Trophoblast cell (in vitro differentiated cells and primary cell): ENCODE measurements around the gene SRSF7.
"Not testable (repeated sequence)": the region's sequence is repeated elsewhere in the genome, so short reads cannot be mapped to it uniquely, and the experiment has no call there.

Source experiments
- DNase-seq, 2 donors: peaks; one replicate each; pipeline ENCODE4 v3.0.0-alpha.2; 2016
- H2AFZ ChIP-seq: 2 replicates; pipeline ENCODE4 v1.6.1; 2013; ENCODE audit warnings: low read length, moderate library complexity, mild to moderate bottlenecking; ENCODE audit not compliant: insufficient read depth, poor library complexity
- H2AK5ac ChIP-seq: 2 replicates; pipeline ENCODE4 v1.6.1; 2013; ENCODE audit warnings: mild to moderate bottlenecking, low read length
- H2BK120ac ChIP-seq: 2 replicates; pipeline ENCODE4 v1.6.1; 2013; ENCODE audit warnings: low read length, mild to moderate bottlenecking, moderate library complexity; ENCODE audit not compliant: insufficient read depth, poor library complexity
- H2BK12ac ChIP-seq: 2 replicates; pipeline ENCODE4 v1.6.1; 2013; ENCODE audit warnings: mild to moderate bottlenecking, low read length, moderate library complexity
- H2BK5ac ChIP-seq: 2 replicates; pipeline ENCODE4 v1.6.1; 2013; ENCODE audit warnings: low read length, low read depth, moderate library complexity, mild to moderate bottlenecking; ENCODE audit not compliant: poor library complexity
- H3K14ac ChIP-seq: 2 replicates; pipeline ENCODE4 v1.6.1; 2013; ENCODE audit warnings: mild to moderate bottlenecking, low read length
- H3K18ac ChIP-seq: 2 replicates; pipeline ENCODE4 v1.6.1; 2013; ENCODE audit warnings: mild to moderate bottlenecking, low read length
- H3K23ac ChIP-seq: 2 replicates; pipeline ENCODE4 v1.6.1; 2013; ENCODE audit warnings: low read length
- H3K27ac ChIP-seq: 2 replicates; pipeline ENCODE4 v1.5.1; 2013; ENCODE audit warnings: low read depth, mild to moderate bottlenecking, inconsistent platforms, low read length, moderate library complexity
- H3K27me3 ChIP-seq: 2 replicates; pipeline ENCODE4 v1.6.1; 2013; ENCODE audit warnings: inconsistent platforms, mild to moderate bottlenecking, low read length, moderate library complexity; ENCODE audit not compliant: insufficient read depth
- H3K36me3 ChIP-seq, 2 experiments: 1 replicate in 1 of 2; 2 replicates in 1 of 2; pipeline ENCODE4 v1.6.1; 2013; ENCODE audit warnings: low read length in 2 of 2, mild to moderate bottlenecking in 2 of 2, moderate library complexity in 1 of 2; ENCODE audit not compliant: insufficient read depth in 2 of 2, control insufficient read depth in 1 of 2
- H3K4ac ChIP-seq: 2 replicates; pipeline ENCODE4 v1.6.1; 2013; ENCODE audit warnings: low read depth, mild to moderate bottlenecking, low read length, moderate library complexity
- H3K4me1 ChIP-seq, 2 experiments: 1 replicate in 1 of 2; 2 replicates in 1 of 2; pipeline ENCODE4 v1.6.1; 2013; ENCODE audit warnings: low read length in 2 of 2, mild to moderate bottlenecking in 2 of 2, moderate library complexity in 1 of 2; ENCODE audit not compliant: insufficient read depth in 2 of 2, control insufficient read depth in 1 of 2
- H3K4me2 ChIP-seq: 2 replicates; pipeline ENCODE4 v1.6.1; 2013; ENCODE audit warnings: inconsistent platforms, mild to moderate bottlenecking, low read length, moderate library complexity
- H3K4me3 ChIP-seq: 2 replicates; pipeline ENCODE4 v1.5.1; 2013; ENCODE audit warnings: mild to moderate bottlenecking, low read depth, low read length, inconsistent platforms
- H3K79me1 ChIP-seq: one replicate; pipeline ENCODE4 v1.6.1; 2013; ENCODE audit warnings: low read length
- H3K79me2 ChIP-seq: 2 replicates; pipeline ENCODE4 v1.6.1; 2013; ENCODE audit warnings: low read length, mild to moderate bottlenecking; ENCODE audit not compliant: control insufficient read depth, insufficient read depth, poor library complexity
- H3K9ac ChIP-seq: 2 replicates; pipeline ENCODE4 v1.6.1; 2013; ENCODE audit warnings: mild to moderate bottlenecking, low read length
- H3K9me3 ChIP-seq: 2 replicates; pipeline ENCODE4 v1.6.1; 2013; ENCODE audit warnings: low read depth, mild to moderate bottlenecking, control low read depth, inconsistent platforms, low read length; ENCODE audit not compliant: insufficient read depth
- H4K12ac ChIP-seq: 2 replicates; pipeline ENCODE4 v1.6.1; 2013; ENCODE audit warnings: low read depth, mild to moderate bottlenecking, low read length, moderate library complexity
- H4K8ac ChIP-seq: 2 replicates; pipeline ENCODE4 v1.6.1; 2013; ENCODE audit warnings: low read depth, mild to moderate bottlenecking, low read length, moderate library complexity
- H4K91ac ChIP-seq: one replicate; pipeline ENCODE4 v1.6.1; 2013; ENCODE audit warnings: low read depth, mild to moderate bottlenecking, low read length, moderate library complexity
- WGBS: extraction: QIAGEN DNeasy Blood & Tissue Kit; methylation state at CpG from one replicate; pipeline ENCODE4 v1.1.7; 2013; ENCODE audit warnings: missing lambda C conversion rate; ENCODE audit not compliant: insufficient read length, insufficient coverage; ENCODE audit errors: extremely low coverage; 5-methylcytosine and 5-hydroxymethylcytosine counted together

Gene SRSF7

DNA sequence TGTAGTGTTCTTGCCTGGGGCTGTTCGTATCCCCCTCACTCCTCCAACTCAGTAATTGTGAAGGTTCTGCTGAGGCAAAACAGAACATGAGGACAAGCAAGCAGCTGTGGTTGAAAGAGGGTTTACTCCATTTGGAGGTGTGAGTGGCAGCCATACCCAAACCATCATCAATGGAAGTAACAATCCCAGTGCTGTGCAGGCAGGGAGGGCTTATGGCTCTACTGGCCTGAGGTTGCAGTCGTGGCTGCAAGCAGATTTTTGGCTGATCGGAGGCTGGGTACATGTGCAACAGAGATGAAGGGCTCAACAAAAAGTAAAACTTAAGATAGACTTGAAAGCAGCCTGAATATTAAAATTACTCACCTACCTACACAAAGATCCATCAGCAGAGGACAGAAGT lies 13.2 kb downstream of the SRSF7 start:
- no peak overlapping the region for H3K9ac ChIP-seq
- H3K4me2 ChIP-seq, result no peak overlapping the region
- no peak overlapping the region for H3K27ac ChIP-seq
- H3K4ac ChIP-seq, result no peak overlapping the region
- no peak overlapping the region for H3K14ac ChIP-seq
- no CpG with 5 or more reads among the region's 3 CpGs for WGBS
- peaks cover 2 to 3% of the 10 kb centered on the region in 2 experiments for H3K4me1 ChIP-seq
- no peak for DNase-seq
- H3K36me3 ChIP-seq, result peaks cover 7 to 8% of the 10 kb centered on the region in 2 experiments
- no peaks in the 10 kb centered on the region for H3K27me3 ChIP-seq
- no peak overlapping the region for H2BK12ac ChIP-seq
- no peak overlapping the region for H3K4me3 ChIP-seq
- no peaks in the 10 kb centered on the region for H3K79me2 ChIP-seq
- no peak overlapping the region for H2AFZ ChIP-seq
- H2AK5ac ChIP-seq, result no peak overlapping the region
- H2BK120ac ChIP-seq, result no peak overlapping the region
- H4K91ac ChIP-seq, result no peak overlapping the region
- H3K23ac ChIP-seq, result no peak overlapping the region
- no peaks in the 10 kb centered on the region for H3K9me3 ChIP-seq
- H4K8ac ChIP-seq, result no peak overlapping the region
- H4K12ac ChIP-seq, result no peak overlapping the region
- no peak overlapping the region for H2BK5ac ChIP-seq
- H3K18ac ChIP-seq, result no peak overlapping the region
- H3K79me1 ChIP-seq, result no peaks in the 10 kb centered on the region

DNA sequence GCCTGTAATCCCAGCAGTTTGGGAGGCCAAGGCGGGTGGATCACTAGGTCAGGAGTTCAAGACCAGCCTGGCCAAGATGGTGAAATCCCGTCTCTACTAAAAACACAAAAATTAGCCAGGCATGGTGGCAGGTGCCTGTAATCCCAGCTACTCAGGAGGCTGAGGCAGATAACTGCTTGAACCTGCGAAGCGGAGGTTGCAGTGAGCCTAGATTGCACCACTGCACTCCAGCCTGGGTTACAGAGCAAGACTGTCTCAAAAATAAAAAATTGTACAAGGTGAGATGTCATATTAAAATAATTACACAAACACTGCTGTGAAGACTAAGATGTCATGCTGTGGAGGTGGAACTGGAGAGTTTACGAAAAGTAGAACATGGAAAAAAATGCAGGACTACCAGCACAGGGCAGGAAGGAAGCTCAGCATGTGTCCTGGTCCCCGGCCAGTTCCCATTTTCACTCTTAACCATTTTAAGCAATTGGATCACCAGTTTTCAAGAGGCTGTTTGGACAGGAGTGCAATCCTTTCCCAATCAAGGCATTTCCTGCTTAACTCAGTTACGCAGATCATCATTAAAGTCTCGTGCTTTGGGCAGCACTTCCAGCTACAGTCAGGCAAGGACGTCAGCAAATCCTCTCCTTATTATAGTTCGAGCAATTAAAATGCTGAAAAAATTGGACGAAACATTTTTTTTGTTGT lies 14.0 kb downstream of the SRSF7 start:
- not testable (repeated sequence) for H3K36me3 ChIP-seq, H3K4me1 ChIP-seq, H3K79me1 ChIP-seq, H2AFZ ChIP-seq, H3K4me2 ChIP-seq, H3K79me2 ChIP-seq, H4K12ac ChIP-seq, H4K8ac ChIP-seq, H3K9me3 ChIP-seq, H3K4ac ChIP-seq, H2AK5ac ChIP-seq, H2BK5ac ChIP-seq, H4K91ac ChIP-seq, H3K23ac ChIP-seq, H3K18ac ChIP-seq, H3K14ac ChIP-seq, H2BK120ac ChIP-seq, H2BK12ac ChIP-seq, H3K4me3 ChIP-seq, H3K9ac ChIP-seq, H3K27me3 ChIP-seq
- WGBS, result no CpG with 5 or more reads among the region's 11 CpGs
- peak overlapping the region; percentile 14 for H3K27ac ChIP-seq
- DNase-seq, result peak in 1 of 2 donors; percentile 41

DNA sequence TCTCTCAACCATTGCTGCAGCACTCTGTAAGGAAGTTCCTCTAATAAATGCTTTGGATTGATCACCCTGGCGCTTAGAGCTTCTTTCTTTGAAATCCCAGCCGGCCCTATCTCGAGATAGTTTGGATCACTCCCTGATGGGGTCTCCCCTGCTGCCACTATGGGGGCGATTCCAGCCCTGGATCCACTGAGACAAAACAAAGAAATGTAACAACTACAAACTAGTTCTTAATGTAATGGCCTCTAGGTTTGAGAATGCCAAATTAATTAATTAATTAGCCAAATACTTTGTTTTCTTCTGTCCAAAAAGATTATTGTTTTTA lies 15.2 kb downstream of the SRSF7 start:
- no peak overlapping the region for H3K4me2 ChIP-seq
- H2BK5ac ChIP-seq, result no peak overlapping the region
- H3K9ac ChIP-seq, result no peak overlapping the region
- no peaks in the 10 kb centered on the region for H3K9me3 ChIP-seq
- no peak overlapping the region for H4K12ac ChIP-seq
- H3K4me1 ChIP-seq, result peaks cover 2 to 3% of the 10 kb centered on the region in 2 experiments
- H2AK5ac ChIP-seq, result no peak overlapping the region
- no peak overlapping the region for H3K18ac ChIP-seq
- no peak overlapping the region for H3K4ac ChIP-seq
- H2AFZ ChIP-seq, result no peak overlapping the region
- H2BK120ac ChIP-seq, result no peak overlapping the region
- H3K4me3 ChIP-seq, result no peak overlapping the region
- peaks cover 5 to 8% of the 10 kb centered on the region in 2 experiments for H3K36me3 ChIP-seq
- H3K79me1 ChIP-seq, result no peaks in the 10 kb centered on the region
- H4K8ac ChIP-seq, result no peak overlapping the region
- WGBS, result no CpG with 5 or more reads among the region's 4 CpGs
- DNase-seq, result no peak
- H4K91ac ChIP-seq, result no peak overlapping the region
- no peak overlapping the region for H3K23ac ChIP-seq
- no peaks in the 10 kb centered on the region for H3K79me2 ChIP-seq
- H3K27ac ChIP-seq, result no peak overlapping the region
- no peak overlapping the region for H3K14ac ChIP-seq
- H2BK12ac ChIP-seq, result no peak overlapping the region
- H3K27me3 ChIP-seq, result no peaks in the 10 kb centered on the region

DNA sequence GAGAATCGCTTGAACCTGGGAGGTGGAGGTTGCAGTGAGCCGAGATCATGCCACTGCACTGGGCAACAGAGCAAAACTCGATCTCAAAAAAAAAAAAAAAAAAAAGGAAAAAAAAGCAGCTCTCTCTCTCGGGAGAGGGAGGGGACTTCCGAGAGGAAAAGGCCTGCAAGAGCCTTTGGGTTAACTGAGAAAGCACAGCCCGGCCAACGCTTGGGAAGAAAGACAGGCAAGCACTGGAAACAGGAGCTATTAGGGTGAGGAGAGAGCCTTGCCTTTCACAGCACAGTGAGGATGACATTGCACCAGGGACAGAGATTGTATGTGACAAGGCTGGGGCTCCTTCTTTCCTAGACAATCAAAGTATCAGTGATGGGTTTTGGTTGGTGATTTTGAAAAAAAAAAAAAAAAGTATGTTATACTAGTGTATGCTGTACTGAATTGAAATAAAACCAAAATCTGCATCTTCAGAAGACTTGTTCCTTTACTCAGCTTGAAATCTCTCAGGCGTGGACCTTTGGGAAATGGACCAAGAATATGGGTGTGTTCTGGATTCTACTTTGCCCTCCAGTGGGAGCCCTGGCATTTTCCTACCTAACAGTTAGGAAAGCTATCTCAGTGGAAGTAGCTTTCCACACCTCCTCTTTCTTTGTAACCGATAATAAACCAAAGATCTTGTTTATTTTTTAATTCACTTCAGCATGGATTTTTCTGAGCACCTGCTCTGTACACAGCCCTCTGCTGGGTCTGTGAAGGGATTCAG lies 16.7 kb downstream of the SRSF7 start:
- no CpG with 5 or more reads among the region's 9 CpGs for whole genome bisulfite sequencing
- Histone ChIP-seq H2BK12ac (no peak overlapping the region), H3K18ac (no peak overlapping the region)

More for the DNA sequence above, 16.7 kb downstream of the SRSF7 start:
- Histone ChIP-seq H4K12ac (no peak overlapping the region), H3K27ac (no peak overlapping the region), H2BK120ac (no peak overlapping the region), H3K9ac (no peak overlapping the region), H2BK5ac (no peak overlapping the region), H3K4me3 (no peak overlapping the region), H3K79me1 (no peaks in the 10 kb centered on the region), H3K4me2 (no peak overlapping the region), H4K91ac (no peak overlapping the region), H4K8ac (no peak overlapping the region), H3K9me3 (no peaks in the 10 kb centered on the region), H3K14ac (no peak overlapping the region), H2AK5ac (no peak overlapping the region), H2AFZ (no peak overlapping the region), H3K27me3 (no peaks in the 10 kb centered on the region), H3K4ac (no peak overlapping the region), H3K36me3 (peaks cover 5 to 8% of the 10 kb centered on the region in 2 experiments), H3K79me2 (no peaks in the 10 kb centered on the region), H3K23ac (no peak overlapping the region), H3K4me1 (peaks cover 2 to 3% of the 10 kb centered on the region in 2 experiments)
- no peak for DNase-seq
